Fibroblast of mammary gland (primary cell): ENCODE measurements around the gene BPIFB6.

Experiments used
- DNase-seq: peaks from one replicate; pipeline ENCODE4 v3.0.0-alpha.2; 2010; ENCODE audit warnings: low read depth
- H3K4me3 ChIP-seq: 2 replicates; pipeline ENCODE4 v1.5.1; 2011; ENCODE audit warnings: low read depth, mild to moderate bottlenecking, low read length, moderate library complexity; ENCODE audit not compliant: control insufficient read depth
- CTCF ChIP-seq: conservative IDR thresholded peaks from 2 replicates; pipeline ENCODE4 v1.5.1; 2011; ENCODE audit warnings: low read depth, low read length, inconsistent platforms; ENCODE audit not compliant: control insufficient read depth, insufficient read depth

The BPIFB6 gene

GRCh38 chr20:33054791-33055190, 23.3 kb downstream of the BPIFB6 start:
- no peak for TF ChIP-seq CTCF
- no peak overlapping the region for H3K4me3 ChIP-seq
- no peak for DNase-seq

- no peak for DNase-seq
- no peak for TF ChIP-seq CTCF
- H3K4me3 ChIP-seq = no peak overlapping the region
Measured at GRCh38 chr20:33059136-33059535, 27.7 kb downstream of the BPIFB6 start.

- no peak for TF ChIP-seq CTCF
- no peak overlapping the region for H3K4me3 ChIP-seq
- DNase-seq = no peak
Measured at GRCh38 chr20:33059741-33060390, 28.4 kb downstream of the BPIFB6 start.

DNA sequence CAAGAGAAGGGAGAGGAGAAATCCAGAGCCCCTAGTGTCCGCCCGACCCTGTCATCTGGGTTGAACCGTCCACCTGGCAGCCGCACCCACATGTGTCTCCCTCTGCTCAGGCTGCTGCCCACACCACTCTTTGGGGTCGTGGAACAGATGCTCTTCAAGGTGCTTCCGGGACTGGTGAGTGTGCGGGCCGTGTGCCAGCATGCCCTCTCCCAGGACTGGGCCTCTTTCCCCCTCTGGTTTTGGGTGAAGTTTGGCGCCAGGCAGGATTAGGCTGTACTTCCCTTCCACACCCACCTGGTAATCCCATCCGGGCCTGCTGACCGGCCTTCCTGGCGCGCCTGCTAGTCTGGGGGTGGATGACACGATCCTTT, 30.2 kb downstream of the BPIFB6 start:
- no peak overlapping the region for H3K4me3 ChIP-seq
- DNase-seq = no peak
- TF ChIP-seq CTCF = no peak

- DNase-seq = no peak
- no peak overlapping the region for H3K4me3 ChIP-seq
- no peak for TF ChIP-seq CTCF
Measured at GRCh38 chr20:33062105-33062824, 30.8 kb downstream of the BPIFB6 start.

- no peak for DNase-seq
- TF ChIP-seq CTCF = no peak
- no peak overlapping the region for H3K4me3 ChIP-seq
Measured at GRCh38 chr20:33062825-33063149, 31.3 kb downstream of the BPIFB6 start.
